SK-N-SH treated with all-trans-retinoic acid at 6 μM for 48 hours (cell line): ENCODE results near the gene RPRD2.

ENCODE experiments used
- ATAC-seq: fragments of 200-7000 bp; cut with Tn5 transposase; 3 replicates; pipeline ENCODE4 v1.9.1; 2020; ENCODE audit warnings: mild to moderate bottlenecking, moderate library complexity
- ARNTL ChIP-seq: fragments of 450-650 bp; formaldehyde crosslinking; IDR thresholded peaks from 2 replicates; pipeline ENCODE4 v1.5.0; 2020; ENCODE audit warnings: low read depth, mild to moderate bottlenecking, moderate library complexity, borderline replicate concordance
- BACH2 ChIP-seq: fragments of 250-450 bp; sonication (Bioruptor Pico); IDR thresholded peaks from 2 replicates; pipeline ENCODE4 v1.9.0; 2021; ENCODE audit warnings: mild to moderate bottlenecking, borderline replicate concordance
- CREB5 ChIP-seq: fragments of 250-450 bp; sonication (Bioruptor Pico); IDR thresholded peaks from 2 replicates; pipeline ENCODE4 v1.5.1; 2020; ENCODE audit warnings: low read depth, mild to moderate bottlenecking, moderate library complexity
- CSDC2 ChIP-seq: fragments of 250-450 bp; sonication (Bioruptor Pico); IDR thresholded peaks from 2 replicates; pipeline ENCODE4 v1.5.0; 2020; ENCODE audit warnings: mild to moderate bottlenecking, moderate library complexity
- CSRNP3 ChIP-seq: fragments of 250-450 bp; sonication (Bioruptor Pico); IDR thresholded peaks from 2 replicates; pipeline ENCODE4 v1.5.1; 2021; ENCODE audit warnings: mild to moderate bottlenecking, moderate library complexity
- ESRRG ChIP-seq: fragments of 250-450 bp; sonication (Bioruptor Pico); IDR thresholded peaks from 2 replicates; pipeline ENCODE4 v1.6.1; 2021; ENCODE audit warnings: mild to moderate bottlenecking
- GLIS3 ChIP-seq: fragments of 250-450 bp; sonication (Bioruptor Pico); IDR thresholded peaks from 2 replicates; pipeline ENCODE4 v1.5.0; 2020; ENCODE audit warnings: mild to moderate bottlenecking, moderate library complexity
- ISL1 ChIP-seq: fragments of 250-450 bp; sonication (Bioruptor Pico); IDR thresholded peaks from 2 replicates; pipeline ENCODE4 v2.1.2; 2022; ENCODE audit warnings: mild to moderate bottlenecking, moderate library complexity
- OSR1 ChIP-seq: fragments of 250-450 bp; sonication (Bioruptor Pico); IDR thresholded peaks from 2 replicates; pipeline ENCODE4 v1.8.0; 2022; ENCODE audit warnings: moderate library complexity, mild to moderate bottlenecking, inconsistent platforms
- PATZ1 ChIP-seq: fragments of 250-450 bp; sonication (Bioruptor Pico); IDR thresholded peaks from 2 replicates; pipeline ENCODE4 v1.8.0; 2020; ENCODE audit warnings: mild to moderate bottlenecking, moderate library complexity, borderline replicate concordance
- POU6F1 ChIP-seq: fragments of 250-450 bp; sonication (Bioruptor Pico); IDR thresholded peaks from 2 replicates; pipeline ENCODE4 v1.8.0; 2021; ENCODE audit warnings: low read depth, mild to moderate bottlenecking, moderate library complexity, borderline replicate concordance
- PPARA ChIP-seq: fragments of 250-450 bp; sonication (Bioruptor Pico); IDR thresholded peaks from 2 replicates; pipeline ENCODE4 v1.5.0; 2020; ENCODE audit warnings: mild to moderate bottlenecking, borderline replicate concordance
- RARB ChIP-seq: fragments of 250-450 bp; sonication (Bioruptor Pico); IDR thresholded peaks from 2 replicates; pipeline ENCODE4 v1.8.0; 2021; ENCODE audit warnings: mild to moderate bottlenecking, moderate library complexity
- SNAI2 ChIP-seq: fragments of 250-450 bp; sonication (Bioruptor Pico); IDR thresholded peaks from 2 replicates; pipeline ENCODE4 v1.5.0; 2020; ENCODE audit warnings: mild to moderate bottlenecking, moderate library complexity
- TCF4 ChIP-seq: fragments of 250-450 bp; sonication (Bioruptor Pico); IDR thresholded peaks from 2 replicates; pipeline ENCODE4 v1.8.0; 2021; ENCODE audit warnings: mild to moderate bottlenecking, moderate library complexity, borderline replicate concordance
- TOX ChIP-seq: fragments of 250-450 bp; sonication (Bioruptor Pico); IDR thresholded peaks from 2 replicates; pipeline ENCODE4 v1.8.0; 2021; ENCODE audit warnings: mild to moderate bottlenecking, moderate library complexity, borderline replicate concordance
- TSHZ2 ChIP-seq: fragments of 250-450 bp; sonication (Bioruptor Pico); IDR thresholded peaks from 2 replicates; pipeline ENCODE4 v1.5.0; 2020; ENCODE audit warnings: mild to moderate bottlenecking, moderate library complexity
- ZC3H10 ChIP-seq: fragments of 250-450 bp; sonication (Bioruptor Pico); IDR thresholded peaks from 2 replicates; pipeline ENCODE4 v1.5.1; 2021; ENCODE audit warnings: mild to moderate bottlenecking, moderate library complexity
- ZFP3 ChIP-seq: fragments of 250-450 bp; sonication (Bioruptor Pico); IDR thresholded peaks from 2 replicates; pipeline ENCODE4 v1.5.0; 2020; ENCODE audit warnings: mild to moderate bottlenecking, moderate library complexity
- ZNF565 ChIP-seq: fragments of 450-650 bp; formaldehyde crosslinking; conservative IDR thresholded peaks from 2 replicates; pipeline ENCODE4 v1.5.0; 2020; ENCODE audit warnings: low read depth, mild to moderate bottlenecking, moderate library complexity
- ZNF70 ChIP-seq: fragments of 450-650 bp; formaldehyde crosslinking; IDR thresholded peaks from 2 replicates; pipeline ENCODE4 v1.5.0; 2020; ENCODE audit warnings: mild to moderate bottlenecking, moderate library complexity
- ZNF8 ChIP-seq: fragments of 450-650 bp; formaldehyde crosslinking; IDR thresholded peaks from 2 replicates; pipeline ENCODE4 v1.5.0; 2020; ENCODE audit warnings: mild to moderate bottlenecking, moderate library complexity

Gene RPRD2

GRCh38 chr1:150383631-150384324, 19.8 kb downstream of the RPRD2 start:
- no peak for TF ChIP-seq RARB
- no peak for TF ChIP-seq CSDC2
- no peak for TF ChIP-seq BACH2
- no peak for TF ChIP-seq ZFP3
- no peak for TF ChIP-seq CREB5 (CRISPR knock-in tag)
- TF ChIP-seq POU6F1, result no peak
- no peak for TF ChIP-seq ZNF565 (CRISPR knock-in tag)
- no peak for TF ChIP-seq CSRNP3 (CRISPR knock-in tag)
- TF ChIP-seq OSR1 (CRISPR knock-in tag), result no peak
- no peak for TF ChIP-seq PATZ1
- TF ChIP-seq TCF4 (CRISPR knock-in tag), result no peak
- no peak for TF ChIP-seq SNAI2 (CRISPR knock-in tag)
- TF ChIP-seq ZNF8 (CRISPR knock-in tag), result no peak
- TF ChIP-seq GLIS3, result no peak
- TF ChIP-seq ARNTL (CRISPR knock-in tag), result no peak
- TF ChIP-seq TSHZ2 (CRISPR knock-in tag), result no peak
- TF ChIP-seq ZNF70 (CRISPR knock-in tag), result no peak
- TF ChIP-seq ZC3H10, result no peak
- no peak for TF ChIP-seq ISL1 (CRISPR knock-in tag)
- no peak for TF ChIP-seq ESRRG (CRISPR knock-in tag)
- TF ChIP-seq, all 23 proteins: peak for 0

DNA sequence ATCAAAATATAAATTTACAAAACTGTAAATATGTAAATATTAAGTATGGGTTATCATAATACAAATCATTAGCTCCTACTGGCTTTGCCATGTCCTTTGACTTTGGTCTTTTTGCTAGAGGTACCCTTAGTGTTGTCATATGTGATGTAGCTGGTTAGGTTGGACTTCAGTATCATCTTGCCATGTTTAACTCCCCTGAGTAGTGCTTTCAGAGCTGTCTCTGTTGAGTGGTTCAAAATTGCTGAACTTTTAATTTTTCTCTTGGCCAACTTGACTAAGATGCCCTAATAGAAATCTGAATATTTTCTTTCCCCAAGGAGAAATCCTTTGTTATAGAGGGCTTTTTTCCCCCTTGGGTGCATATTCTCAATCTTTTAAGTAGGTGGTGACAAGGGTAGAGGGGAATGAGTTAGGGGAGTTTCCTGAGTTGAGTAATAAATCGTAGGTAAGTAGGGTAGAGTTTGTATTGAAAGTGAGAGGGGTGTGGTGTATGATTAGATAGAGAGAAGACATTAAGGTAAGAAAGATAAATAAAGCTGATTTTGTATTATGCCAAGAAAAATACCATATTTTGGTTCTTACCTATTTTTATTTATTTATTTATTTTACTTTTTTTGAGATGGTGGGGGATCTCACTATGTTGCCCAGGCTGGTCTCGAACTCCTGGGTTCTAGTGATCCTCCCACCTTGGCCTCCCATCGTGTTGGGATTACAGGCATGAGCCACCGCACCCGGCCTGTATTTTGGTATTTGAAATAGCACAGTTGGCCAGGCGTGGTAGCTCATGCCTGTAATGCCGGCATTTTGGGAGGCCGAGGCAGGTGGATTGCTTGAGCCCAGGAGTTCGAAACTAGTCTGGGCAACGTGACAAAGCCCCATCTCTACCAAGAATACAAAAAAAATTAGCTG, 21.8 kb downstream of the RPRD2 start:
- no peak for ATAC-seq
- TF ChIP-seq OSR1 (CRISPR knock-in tag) (no peak), ESRRG (CRISPR knock-in tag) (no peak), ISL1 (CRISPR knock-in tag) (no peak), CSRNP3 (CRISPR knock-in tag) (no peak), PPARA (CRISPR knock-in tag) (no peak), ZFP3 (no peak), CSDC2 (no peak), TOX (CRISPR knock-in tag) (no peak), TCF4 (CRISPR knock-in tag) (no peak), POU6F1 (no peak), ZC3H10 (no peak)

More at GRCh38 chr1:150383631-150384324, 19.8 kb downstream of the RPRD2 start:
- ATAC-seq, result no peak
